AG08396 (cell line): ENCODE data around the gene TIAM2.

Source experiments
- DNase-seq: peaks from one replicate; pipeline ENCODE4 v3.0.0; 2012; ENCODE audit warnings: low spot score, mixed read lengths

Gene TIAM2

DNA sequence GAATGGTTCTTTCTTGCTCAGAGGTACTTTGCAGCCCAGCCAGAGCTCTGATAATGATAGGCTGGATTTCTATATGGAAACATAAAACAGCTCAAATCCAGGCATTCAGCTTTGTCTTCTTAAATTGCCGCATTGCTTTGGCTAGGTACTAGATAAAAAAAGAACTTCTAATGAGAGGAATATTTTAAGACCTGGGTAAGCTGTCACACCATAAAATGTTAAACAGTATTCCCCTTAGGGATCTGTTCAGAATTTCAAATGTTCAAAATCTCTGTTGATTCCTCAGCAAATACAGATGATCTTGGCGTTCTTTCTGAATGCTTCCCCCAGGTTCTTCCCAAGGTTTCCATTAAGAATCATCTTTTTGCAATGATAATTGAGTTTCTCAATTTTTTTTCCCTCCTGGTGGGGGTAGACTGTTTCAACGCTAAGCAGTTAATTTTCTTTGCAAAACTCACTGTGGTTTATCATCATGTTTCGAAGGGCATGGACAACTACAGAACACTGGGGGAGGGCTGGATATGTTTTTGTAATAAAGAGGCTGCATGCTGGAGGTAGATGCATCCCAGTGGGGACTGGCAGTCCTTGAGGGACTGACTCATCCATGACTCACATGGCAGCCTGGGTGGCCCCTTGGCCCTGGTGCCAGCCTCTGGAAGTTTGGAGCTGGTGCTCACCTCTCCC, 31.0 kb downstream of the TIAM2 start:
- peak; percentile 79 for DNase-seq

DNA sequence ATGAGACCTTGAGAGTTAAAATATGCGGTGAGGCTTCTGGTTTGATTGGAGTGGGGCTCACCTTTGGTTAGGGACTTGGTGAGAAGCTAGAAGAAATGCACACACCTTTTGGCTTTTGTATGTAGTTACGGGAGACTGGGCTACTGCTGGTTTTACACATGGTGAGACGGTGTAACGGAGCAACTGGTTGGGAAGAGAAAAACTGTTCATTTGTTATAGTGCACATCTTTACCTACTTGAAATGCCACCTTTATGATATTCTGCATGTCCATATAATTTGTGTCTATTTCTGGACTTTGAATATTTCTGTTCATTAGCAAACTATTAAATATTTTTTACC, 31.6 kb downstream of the TIAM2 start:
- DNase-seq = no peak

DNA sequence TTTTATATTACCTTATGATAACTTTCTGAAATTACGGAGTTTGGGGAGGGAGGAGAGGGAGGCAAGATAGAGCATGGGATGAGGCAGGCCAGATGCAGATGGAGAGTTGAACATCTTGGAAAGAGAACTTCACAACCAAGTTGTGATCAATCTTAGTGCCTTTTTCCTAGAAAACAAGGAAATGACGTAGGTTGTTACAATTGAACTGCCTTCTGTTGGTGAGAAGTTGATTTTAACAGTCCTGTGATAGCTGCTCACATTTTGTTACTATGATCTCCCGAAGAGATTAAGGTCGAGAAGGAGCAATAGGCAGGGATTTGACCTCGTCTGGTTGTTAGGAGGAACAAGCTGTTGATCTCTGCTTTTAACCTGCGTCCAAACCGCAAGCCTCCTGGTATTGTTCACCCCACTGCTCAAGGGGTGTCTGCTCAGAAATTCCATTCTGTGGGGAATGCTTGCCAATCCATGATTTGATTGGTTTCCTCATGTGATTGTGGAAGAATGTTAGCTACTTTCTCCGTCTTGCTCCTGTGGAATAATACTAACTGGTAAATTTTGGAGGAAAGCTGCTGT, 35.1 kb downstream of the TIAM2 start:
- no peak for DNase-seq

DNA sequence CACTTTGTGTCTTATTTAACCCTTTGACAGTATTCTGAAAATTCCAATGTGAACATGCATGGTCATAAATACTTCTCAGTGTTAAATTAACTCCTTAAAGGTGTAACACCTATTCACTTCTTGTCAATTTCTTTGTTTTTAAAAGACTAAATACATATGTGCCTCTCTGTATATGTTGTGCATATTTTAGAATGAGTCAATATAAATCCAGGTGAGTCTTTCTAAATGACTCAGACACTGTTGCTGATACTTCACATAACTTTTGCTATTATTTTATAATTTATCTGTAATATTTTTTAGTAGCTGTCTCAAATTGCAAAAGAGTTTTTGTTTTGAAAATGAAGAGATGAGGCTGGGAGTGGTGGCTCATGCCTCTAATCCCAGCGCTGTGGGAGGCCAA, 36.0 kb downstream of the TIAM2 start:
- DNase-seq = no peak

DNA sequence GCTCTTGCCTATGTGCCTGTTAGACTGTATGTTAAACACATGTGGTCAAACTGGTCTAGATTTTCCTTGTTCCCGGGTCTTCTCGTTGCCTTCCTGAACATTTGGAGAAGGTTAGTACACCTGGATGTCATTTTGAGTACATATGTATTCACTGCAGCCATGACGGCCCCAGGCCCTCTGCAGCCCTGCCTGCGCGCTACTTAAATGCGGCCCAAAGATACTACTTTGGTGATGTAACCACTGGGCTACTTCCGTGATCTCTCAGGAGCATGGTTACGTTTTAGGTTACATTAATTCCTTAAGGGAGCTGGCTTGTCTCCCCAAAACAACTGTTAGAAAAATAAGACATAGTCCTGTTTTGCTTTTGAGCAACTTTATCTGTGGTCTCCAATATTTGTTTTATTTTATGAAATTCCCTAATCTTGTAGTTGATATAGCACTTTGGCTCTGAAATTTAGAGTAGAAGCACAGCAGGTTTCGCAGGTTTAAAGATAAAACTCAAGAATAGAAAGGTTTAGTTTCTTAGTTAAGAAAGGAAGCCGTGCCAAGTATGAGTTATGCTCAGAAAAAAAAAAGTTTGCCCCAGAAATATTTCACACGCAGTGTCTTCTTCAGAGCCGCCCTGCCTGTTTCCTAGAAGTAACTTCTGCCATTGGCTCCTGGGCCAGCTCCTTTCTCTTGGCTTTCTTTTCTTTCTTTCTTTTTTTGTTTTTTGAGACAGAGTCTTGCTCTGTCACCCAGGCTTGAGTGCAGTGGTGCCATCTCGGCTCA, 38.1 kb downstream of the TIAM2 start:
- no peak for DNase-seq

DNA sequence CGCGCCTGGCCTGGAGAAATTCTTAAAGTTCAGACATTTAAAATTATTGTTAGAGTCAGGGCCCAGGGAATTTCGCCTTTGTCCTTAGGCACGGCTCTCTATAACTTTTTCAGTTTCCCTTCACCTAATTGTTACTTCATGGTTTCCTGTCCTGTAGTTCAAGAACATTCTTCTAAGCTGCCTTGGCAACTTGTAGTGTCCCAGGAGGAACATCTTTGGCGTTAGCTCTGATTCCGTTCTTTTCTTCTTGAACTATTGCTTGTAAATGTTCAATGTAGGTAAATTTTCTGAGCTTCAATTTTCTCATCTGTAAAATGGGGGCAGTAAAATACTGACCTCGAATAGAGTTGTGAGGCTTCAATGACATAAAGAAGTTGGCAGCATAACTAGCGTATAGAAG, 41.8 kb downstream of the TIAM2 start:
- no peak for DNase-seq

DNA sequence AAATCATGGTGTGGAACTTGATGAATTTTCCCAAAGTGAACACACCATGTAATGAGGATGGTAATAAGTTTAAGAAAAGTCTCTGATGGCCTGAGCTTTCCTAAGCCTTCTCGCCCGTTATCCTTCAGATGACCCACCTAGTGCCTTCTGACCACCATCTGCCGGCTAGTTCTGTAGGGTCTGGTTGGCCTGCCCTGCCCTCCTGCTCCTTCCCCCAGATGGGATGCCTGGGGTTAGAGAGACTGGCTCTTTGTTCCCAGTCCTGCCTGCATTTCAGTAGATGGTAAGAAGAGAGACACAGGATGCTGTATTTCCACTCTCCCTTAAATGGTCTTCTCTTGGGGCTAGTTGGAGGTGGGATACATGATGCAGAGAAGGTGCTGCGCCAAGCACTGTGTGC, 43.0 kb downstream of the TIAM2 start:
- DNase-seq = no peak

DNA sequence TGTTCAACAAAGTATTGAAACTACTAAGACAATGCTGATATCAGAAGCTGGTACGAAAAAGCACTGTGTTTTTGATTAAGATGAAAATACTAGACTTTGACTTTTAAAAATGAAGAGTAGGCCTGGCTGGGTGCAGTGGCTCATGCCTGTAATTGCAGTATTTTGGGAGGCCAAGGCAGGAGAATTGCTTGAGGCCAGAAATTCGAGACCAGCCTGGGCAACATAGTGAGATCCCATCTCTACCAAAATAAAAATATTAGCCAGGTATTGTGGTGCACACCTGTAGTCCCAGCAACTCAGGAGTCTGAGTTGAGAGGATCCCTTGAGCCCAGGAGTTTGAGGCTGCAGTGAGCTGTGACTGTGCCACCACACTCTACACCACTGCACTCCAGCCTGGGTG, 43.4 kb downstream of the TIAM2 start:
- no peak for DNase-seq

DNA sequence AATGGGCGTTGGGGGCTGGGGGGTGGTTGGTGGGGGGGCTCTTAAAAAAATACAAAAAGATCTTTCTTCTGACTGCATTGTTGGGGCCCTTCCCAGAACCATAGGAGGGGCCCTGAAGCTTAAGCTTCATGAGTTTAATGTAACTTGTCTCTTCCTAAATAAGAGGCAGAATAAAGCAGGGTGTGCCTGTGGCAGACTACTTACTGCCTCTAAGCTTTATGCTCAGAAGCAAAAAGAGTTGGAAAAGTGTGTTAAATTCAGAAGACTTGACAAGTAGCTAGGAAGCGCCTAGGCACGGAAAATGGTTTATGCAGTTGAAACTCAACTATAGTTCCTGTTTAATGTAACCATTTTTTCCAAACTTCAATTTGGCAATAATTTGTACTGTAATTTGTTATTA, 44.5 kb downstream of the TIAM2 start:
- no peak for DNase-seq

DNA sequence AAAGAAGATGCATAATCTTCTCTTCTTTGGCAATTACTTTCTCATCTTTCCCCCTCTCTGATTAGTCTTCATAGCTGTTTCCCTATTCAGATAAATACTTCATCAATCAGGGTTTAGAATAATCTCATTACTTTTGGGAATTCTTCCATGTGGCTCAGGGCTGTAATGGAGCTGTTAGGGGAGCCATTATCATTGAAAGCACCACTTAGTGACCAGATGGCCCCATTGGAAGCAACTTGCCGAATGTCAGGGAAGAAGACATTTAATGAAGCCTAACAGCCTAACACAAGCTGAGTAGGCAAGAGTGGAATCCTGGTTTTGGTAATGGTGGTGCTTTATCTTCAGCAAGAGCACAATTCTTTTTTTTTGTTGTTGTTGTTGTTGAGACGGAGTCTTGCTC, 45.0 kb downstream of the TIAM2 start:
- no peak for DNase-seq

DNA sequence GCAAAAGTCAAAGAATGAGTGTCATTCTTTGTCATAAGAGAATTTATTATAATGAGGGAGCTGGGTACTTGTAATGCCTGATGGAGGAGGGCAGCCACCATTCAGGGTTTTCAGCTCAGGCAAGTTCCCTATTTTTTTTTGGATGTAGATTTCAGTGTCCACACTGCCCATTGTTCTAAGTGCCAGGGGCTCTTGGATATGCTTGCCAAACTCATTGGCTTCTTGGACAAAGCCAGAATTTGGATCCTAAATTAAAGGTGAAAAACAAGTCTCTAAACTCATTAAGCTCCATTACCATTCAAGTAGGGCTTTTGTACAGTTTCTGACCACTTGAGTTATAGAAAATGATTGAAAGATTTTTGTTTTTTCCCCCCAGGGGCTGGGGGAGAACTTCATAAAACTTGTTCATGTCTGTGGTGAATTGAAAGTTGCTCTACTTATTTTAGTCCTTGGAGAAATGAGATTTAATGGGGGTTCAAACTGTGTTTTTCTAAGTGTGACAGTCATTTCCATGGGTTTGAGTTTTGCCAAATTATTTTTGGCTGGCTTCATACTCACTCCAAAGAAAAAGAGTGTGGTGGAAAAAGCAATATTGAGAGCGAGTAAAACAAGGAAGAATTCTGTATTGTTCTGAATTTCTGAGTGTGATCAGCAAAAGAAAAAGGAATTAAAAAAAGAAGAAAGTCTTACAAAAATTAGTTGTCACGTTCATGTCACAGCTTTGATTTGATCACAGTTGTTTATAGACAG, 46.0 kb downstream of the TIAM2 start:
- DNase-seq = no peak

DNA sequence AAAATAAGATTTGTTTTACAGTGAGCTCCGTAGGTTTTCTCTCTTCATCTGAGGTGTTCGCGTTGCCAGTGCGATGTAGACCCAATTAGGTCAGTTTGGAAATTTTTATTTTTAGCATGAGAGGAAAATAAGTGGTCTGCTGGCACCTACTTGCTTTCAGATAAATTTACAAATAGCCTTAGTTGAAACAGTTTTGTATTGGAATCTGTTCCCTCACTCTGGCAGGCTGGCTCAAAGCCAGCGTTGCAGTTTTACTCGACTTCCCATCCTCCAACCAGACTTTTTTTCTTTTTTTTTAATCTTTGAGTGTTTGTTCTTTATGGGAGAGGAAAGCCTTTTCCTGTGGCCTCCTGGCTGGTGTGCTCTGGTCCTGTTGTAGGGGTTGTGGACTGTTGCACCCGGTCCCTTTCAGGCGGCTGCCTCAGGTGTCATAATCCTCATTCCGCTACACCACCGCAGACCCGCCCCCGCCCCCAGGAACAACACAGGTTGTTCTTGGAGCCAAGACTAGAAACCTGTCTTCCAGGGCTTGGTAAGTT, 46.7 kb downstream of the TIAM2 start:
- DNase-seq = no peak

DNA sequence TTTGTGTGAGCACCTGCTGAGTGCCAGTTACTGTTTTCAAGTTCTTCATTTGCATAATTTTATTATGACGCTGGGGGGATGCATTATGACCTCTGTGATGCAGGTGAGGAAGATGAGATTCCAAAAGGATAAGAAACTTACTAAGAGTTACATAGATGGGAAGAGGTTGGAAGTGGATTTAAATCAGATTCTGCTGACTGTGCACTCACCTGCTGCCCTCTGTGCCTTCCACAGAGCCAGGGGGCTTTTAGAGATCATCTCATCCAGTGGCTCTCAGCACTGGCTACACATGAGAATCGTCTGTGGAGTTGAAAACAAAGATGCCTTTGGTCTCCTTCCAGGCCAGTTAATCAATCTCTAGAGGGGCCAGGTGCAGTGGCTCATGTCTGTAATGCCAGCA, 47.9 kb downstream of the TIAM2 start:
- no peak for DNase-seq

DNA sequence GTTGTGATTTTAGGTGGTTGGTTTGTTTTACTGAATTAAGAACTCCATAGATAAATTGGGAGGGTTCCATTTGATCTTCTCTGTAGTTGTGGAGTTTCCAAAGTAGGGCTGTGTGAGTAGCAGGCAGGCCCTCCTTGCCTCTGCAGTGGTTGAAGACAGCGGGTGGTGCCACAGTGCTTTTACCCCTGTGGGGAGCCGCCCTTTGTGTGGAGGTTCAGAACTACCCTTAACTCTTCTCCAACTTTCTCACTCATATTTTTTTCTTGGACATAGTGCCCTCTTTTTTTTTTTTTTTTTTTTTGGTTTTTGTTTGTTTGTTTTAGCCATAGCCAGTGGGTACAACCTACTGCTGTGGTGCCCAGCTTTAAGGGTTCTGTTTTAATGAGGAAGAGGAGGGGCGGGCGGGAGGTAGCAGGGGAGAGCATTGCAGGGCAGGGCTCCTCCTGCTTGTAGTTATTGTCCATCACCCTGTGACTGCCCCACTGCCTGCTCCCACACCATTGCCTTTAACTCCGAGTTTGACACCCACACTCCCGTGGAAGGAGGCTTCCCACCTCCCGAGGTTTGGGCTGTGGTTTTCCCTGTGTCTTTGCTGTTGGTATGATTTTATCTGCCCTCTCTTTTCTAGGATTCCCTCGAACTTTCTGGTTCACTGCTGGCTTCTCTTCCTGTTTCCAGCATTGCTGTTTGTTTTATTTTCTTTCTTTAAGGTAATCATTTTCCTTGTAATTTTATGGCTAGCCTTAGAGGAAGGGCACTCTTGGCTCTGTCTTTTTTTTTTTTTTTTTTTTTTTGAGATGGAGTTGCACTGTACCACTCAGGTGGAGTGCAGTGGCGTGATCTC, 50.7 kb downstream of the TIAM2 start:
- DNase-seq = no peak

DNA sequence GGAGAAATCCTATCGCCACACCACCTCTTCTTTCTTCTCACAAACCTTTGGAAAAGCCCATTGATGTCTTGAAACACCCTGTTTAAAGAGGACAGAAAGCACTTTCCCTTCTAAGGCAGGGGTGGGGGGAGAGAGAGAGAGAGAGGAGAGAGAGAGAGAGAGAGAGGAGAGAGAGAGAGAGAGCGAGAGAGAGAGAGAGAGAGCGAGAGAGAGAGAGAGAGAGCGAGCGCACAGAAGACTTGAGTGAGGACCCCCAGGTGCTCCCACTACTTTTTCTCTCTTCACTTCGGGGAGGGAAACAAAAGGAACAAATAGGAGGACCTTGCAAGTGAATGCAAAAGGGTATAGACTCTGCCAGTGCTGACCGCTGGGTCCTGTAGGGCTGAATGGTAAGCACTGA, 52.4 kb downstream of the TIAM2 start:
- DNase-seq = no peak

DNA sequence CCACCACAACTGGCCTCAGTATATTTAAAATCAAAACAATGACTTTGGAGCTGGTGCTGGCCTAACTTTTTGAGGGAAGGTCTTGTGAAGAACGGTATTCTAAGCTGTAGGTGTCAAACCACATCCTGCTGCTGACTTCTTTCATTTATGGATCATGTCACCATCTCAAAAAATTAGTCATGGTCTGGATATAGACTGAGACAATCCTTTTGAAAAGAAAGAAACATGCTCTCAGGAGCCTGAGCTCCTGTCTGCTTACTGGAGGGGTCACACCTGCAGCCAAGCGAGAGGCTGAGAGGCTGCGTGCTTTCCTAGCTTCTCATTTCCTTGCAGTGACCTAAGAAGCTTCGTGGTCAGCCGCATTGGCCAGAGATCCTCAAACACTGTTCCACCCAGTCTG, 55.2 kb downstream of the TIAM2 start:
- DNase-seq = no peak

DNA sequence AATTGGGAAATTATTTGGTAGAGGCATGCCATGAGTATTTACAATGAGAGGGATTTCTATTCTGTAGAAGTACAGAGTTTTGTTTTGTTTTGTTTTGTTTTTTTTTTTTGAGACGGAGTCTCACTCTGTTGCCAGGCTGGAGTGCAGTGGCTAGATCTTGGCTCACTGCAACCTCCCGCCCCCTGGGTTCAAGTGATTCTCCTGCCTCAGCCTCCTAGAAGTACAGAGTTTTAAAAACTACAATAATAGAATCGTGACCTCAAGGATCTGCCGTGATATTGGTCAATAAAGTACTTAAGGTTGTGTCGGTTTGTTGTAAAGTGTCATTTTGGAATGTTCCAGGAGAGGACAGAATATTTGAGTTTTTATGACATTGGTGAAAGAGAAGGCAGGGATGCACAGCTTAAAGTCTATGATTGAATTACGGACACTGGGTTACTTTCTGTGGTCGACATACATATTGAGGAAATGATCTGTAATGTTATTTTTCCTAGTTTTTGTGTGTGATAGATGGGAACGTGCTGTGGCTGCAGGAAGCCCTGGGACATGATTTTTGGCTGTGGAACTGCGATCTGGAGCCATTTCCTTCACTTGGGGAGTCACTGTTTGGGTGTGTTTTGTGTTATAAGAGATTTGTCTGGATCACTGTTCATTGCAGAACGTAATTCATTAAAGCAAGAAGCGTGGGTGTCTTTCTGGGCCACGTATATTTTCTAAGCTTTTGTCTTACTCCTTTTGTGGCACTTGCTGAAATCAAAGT, 59.6 kb downstream of the TIAM2 start:
- no peak for DNase-seq

DNA sequence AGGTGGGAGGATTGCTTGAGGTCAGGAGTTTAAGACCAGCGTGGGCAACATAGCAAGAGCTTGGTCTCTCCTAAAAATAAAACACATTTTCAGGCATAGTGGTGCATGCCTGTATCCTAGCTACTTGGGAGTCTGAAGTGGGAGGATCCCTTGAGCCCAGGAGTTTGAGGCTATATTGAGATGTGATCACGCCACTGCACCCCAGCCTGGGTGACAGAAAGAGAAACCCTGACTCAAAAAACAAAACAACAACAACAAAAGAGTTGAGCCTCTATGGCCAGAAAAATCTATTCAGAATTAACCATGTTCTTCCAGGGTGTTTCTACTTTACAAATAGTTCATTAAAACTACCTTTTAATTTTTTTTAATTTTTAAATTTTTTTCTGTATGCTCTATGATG, 60.6 kb downstream of the TIAM2 start:
- DNase-seq = no peak

DNA sequence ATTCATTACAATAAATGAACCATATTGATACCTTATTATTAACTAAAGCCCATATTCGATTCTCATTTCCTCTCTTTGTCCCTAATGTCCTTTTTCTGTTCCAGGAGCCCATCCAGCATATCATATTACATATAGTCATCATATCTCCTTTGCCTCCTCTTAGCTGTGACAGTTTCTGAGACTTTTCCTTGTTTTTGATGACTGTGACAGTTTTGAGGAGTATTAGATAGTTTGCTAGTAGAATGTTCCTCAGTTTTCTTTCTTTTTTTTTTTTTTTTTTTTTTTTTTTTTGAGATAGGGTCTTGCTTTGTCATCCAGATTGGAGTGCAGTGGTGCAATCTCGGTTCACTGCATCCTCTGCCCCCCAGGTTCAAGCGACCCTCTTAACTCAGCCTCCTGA, 61.6 kb downstream of the TIAM2 start:
- no peak for DNase-seq

DNA sequence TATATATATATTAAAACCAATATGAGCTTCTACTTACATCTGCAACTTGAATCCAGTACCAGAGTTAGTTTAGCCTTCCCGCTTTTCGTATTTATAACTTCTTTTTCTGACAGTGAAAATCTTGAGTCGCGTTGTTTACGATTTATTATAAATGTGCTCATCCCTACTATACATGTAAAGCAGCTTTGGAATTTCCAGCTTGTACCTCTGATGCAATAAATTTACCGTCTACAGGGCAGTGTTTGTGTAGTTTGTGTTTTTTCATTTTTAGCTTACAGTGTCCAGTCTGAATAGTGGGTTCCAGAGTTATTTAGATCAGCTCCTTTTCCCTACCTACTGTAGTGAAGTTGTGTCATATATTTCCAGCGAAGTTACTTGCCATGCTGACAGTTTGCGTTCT, 66.3 kb downstream of the TIAM2 start:
- DNase-seq = no peak

DNA sequence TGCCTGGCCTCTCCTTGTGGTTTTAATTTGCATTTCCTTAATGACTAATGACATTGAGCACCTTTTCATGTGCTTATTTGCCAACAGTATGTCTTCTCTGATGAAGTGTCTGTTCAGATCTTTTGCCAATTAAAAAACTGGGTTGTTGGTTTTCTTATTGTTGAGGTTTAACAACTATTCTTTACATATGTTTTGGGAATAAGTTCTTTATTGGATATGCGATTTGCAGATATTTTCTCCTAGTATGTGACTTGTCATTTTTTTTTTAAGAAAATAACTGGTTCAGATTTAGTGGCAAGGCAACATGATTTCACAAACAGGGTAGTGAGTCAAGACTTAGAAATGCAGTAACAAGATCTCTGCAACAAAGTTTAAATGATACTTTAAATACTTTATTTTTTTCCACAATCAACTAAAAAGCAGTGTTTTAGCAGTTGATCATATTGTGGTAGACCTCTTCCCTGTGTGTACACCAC, 67.8 kb downstream of the TIAM2 start:
- peak; percentile 61 for DNase-seq
